Activated effector memory CD4-positive, alpha-beta T cell treated with anti-CD3 and anti-CD28 coated beads, Interleukin-2, amount 50 U/mL, for 16 hours (primary cell): Measurements from ENCODE around the gene TNPO3.

Experiments used
- DNase-seq: peaks from one replicate; pipeline ENCODE4 v3.0.0-alpha.2; 2020

Gene TNPO3

GRCh38 chr7:128904381-128905197, 150.3 kb downstream of the TNPO3 start:
- DNase-seq: no peak
